DND-41 (cell line): ENCODE measurements around the gene RTN4RL2.

Experiments used
- EZH2 ChIP-seq: IDR thresholded peaks from 3 replicates; pipeline ENCODE4 v1.6.1; 2012; ENCODE audit warnings: borderline replicate concordance, low read depth, mild to moderate bottlenecking, moderate library complexity, low read length, inconsistent platforms; ENCODE audit not compliant: severe bottlenecking
- TF ChIP-seq, protein P1 (sequence below): IDR thresholded peaks from 2 replicates; pipeline ENCODE4 v1.5.1; 2012; ENCODE audit warnings: borderline replicate concordance, low read length, moderate library complexity, mild to moderate bottlenecking; ENCODE audit not compliant: poor library complexity, severe bottlenecking; ENCODE audit errors: extremely low read depth

GRCh38 chr11:57414612-57415212 is 45.6 kb upstream of the RTN4RL2 start:
- no peak for TF ChIP-seq EZH2
- TF ChIP-seq, protein P1, sequence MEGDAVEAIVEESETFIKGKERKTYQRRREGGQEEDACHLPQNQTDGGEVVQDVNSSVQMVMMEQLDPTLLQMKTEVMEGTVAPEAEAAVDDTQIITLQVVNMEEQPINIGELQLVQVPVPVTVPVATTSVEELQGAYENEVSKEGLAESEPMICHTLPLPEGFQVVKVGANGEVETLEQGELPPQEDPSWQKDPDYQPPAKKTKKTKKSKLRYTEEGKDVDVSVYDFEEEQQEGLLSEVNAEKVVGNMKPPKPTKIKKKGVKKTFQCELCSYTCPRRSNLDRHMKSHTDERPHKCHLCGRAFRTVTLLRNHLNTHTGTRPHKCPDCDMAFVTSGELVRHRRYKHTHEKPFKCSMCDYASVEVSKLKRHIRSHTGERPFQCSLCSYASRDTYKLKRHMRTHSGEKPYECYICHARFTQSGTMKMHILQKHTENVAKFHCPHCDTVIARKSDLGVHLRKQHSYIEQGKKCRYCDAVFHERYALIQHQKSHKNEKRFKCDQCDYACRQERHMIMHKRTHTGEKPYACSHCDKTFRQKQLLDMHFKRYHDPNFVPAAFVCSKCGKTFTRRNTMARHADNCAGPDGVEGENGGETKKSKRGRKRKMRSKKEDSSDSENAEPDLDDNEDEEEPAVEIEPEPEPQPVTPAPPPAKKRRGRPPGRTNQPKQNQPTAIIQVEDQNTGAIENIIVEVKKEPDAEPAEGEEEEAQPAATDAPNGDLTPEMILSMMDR = no peak
